CD4-positive, alpha-beta T cell treated with Interleukin-1 beta for 1 hour (primary cell): ENCODE results near the gene TES.
"Not testable (repeated sequence)": the region's sequence is repeated elsewhere in the genome, so short reads cannot be mapped to it uniquely, and the experiment has no call there.

Experiments
- DNase-seq, 2 donors: peaks; one replicate each; pipeline ENCODE4 v3.0.0-alpha.2; 2020 to 2022

Gene TES

GRCh38 chr7:116293139-116293538, 82.8 kb downstream of the TES start:
- DNase-seq = no peak

GRCh38 chr7:116293633-116294032, 83.3 kb downstream of the TES start:
- no peak for DNase-seq

- not testable (repeated sequence) for DNase-seq
These were observed 85.6 kb downstream of the TES start for GRCh38 chr7:116295903-116296302.

GRCh38 chr7:116298055-116298454, 87.7 kb downstream of the TES start:
- DNase-seq = no peak

- DNase-seq = no peak
These were observed 88.2 kb downstream of the TES start for GRCh38 chr7:116298576-116298975.

- no peak for DNase-seq
These were observed 95.4 kb downstream of the TES start for GRCh38 chr7:116305485-116306408.

GRCh38 chr7:116306409-116307048, 96.2 kb downstream of the TES start:
- no peak for DNase-seq

GRCh38 chr7:116307253-116307652, 96.9 kb downstream of the TES start:
- DNase-seq = no peak
